K562 (cell line): ENCODE results near the gene GOLPH3. TPM values are rescaled to one million over a fixed set of nuclear protein-coding genes. Genes with fewer than 3 reads are reported as not detected.

Source experiments
- CCNT2 ChIP-seq: IDR thresholded peaks from 2 replicates; pipeline ENCODE4 v1.6.1; 2011; ENCODE audit warnings: borderline replicate concordance, low read depth, mild to moderate bottlenecking, moderate library complexity, mixed read lengths, low read length; ENCODE audit not compliant: insufficient read length; ENCODE audit errors: extremely low read depth
- CXXC5 ChIP-seq: fragments of 250-450 bp; sonication (Bioruptor Pico); IDR thresholded peaks from 2 replicates; pipeline ENCODE4 v1.8.0; 2022; ENCODE audit warnings: inconsistent platforms, mild to moderate bottlenecking, moderate library complexity
- RAD51 ChIP-seq: fragments of 450-650 bp; IDR thresholded peaks from 2 replicates; pipeline ENCODE4 v1.7.1; 2016; ENCODE audit warnings: low read depth, mild to moderate bottlenecking, borderline replicate concordance
- SAFB ChIP-seq: fragments of 200-400 bp; formaldehyde crosslinking; IDR thresholded peaks from 2 replicates; pipeline ENCODE4 v1.6.1; 2017; ENCODE audit warnings: low read depth, low read length, borderline replicate concordance
- SFPQ ChIP-seq: fragments of 200-400 bp; formaldehyde crosslinking; IDR thresholded peaks from 2 replicates; pipeline ENCODE4 v1.6.1; 2017; ENCODE audit warnings: mild to moderate bottlenecking, low read depth, low read length, moderate library complexity
- TEAD1 ChIP-seq, 2 experiments: fragments of 450-650 bp in 1 of 2; sonication (generic) in 1 of 2; formaldehyde crosslinking; IDR thresholded peaks; 2 replicates each; pipeline versions ENCODE4 v1.4.0 to v1.8.0; 2020 to 2022; ENCODE audit warnings: mild to moderate bottlenecking in 2 of 2, missing genetic modification reagents in 1 of 2
- TFAM ChIP-seq: fragments of 250-450 bp; sonication (Bioruptor Pico); conservative IDR thresholded peaks from 2 replicates; pipeline ENCODE4 v1.5.0; 2021; ENCODE audit warnings: mild to moderate bottlenecking, moderate library complexity
- TGIF2 ChIP-seq: sonication (generic); formaldehyde crosslinking; IDR thresholded peaks from 2 replicates; pipeline ENCODE4 v1.8.1; 2022; ENCODE audit warnings: mild to moderate bottlenecking, missing genetic modification reagents, moderate library complexity
- ZKSCAN1 ChIP-seq: fragments of 150-350 bp; IDR thresholded peaks from 2 replicates; pipeline ENCODE4 v1.6.1; 2016; ENCODE audit warnings: low read depth, low read length
- ZNF165 ChIP-seq: fragments of 250-450 bp; sonication (Bioruptor Pico); IDR thresholded peaks from 2 replicates; pipeline ENCODE4 v1.4.0; 2020; ENCODE audit warnings: borderline replicate concordance
- ZNF239 ChIP-seq: fragments of 250-450 bp; sonication (Bioruptor Pico); IDR thresholded peaks from 2 replicates; pipeline ENCODE4 v1.4.0; 2020; ENCODE audit warnings: mild to moderate bottlenecking
- polyA plus RNA-seq, 8 experiments: library from polyadenylated mRNA; depleted of rRNA in 4 of 8; stranded (reverse) in 5 of 8; unstranded in 3 of 8; fragments of >200 nt; fragmentation: Nextera tagmentation in 2 of 8; fragmentation: Illumina TruSeq in 1 of 8; extraction: Ambion mirVana in 2 of 8; extraction: Trizol in 1 of 8; gene quantifications; 2 replicates each; pipeline versions ENCODE4 v1.2.1 to v1.2.3, GENCODE V29; 2011 to 2014; ENCODE audit warnings: inconsistent platforms in 1 of 8, missing spikeins in 1 of 8
- total RNA-seq, 7 experiments: library from RNA; depleted of rRNA in 6 of 7; stranded (reverse); fragments of >200 nt in 6 of 7; fragmentation: Illumina TruSeq in 2 of 7; extraction: Trizol in 2 of 7; gene quantifications; 2 replicates each; pipeline versions ENCODE4 v1.2.1 to v1.2.3, GENCODE V29; 2011 to 2021; ENCODE audit warnings: low replicate concordance in 1 of 7
- TF ChIP-seq, protein P1 (sequence below): IDR thresholded peaks from 2 replicates; pipeline ENCODE4 v1.6.1; 2012; ENCODE audit warnings: low read depth, low read length, improper control_type of control experiment, borderline replicate concordance
- TF ChIP-seq, protein P2 (sequence below): fragments of 250-450 bp; sonication (Bioruptor Pico); IDR thresholded peaks from 2 replicates; pipeline ENCODE4 v1.4.0; 2020; ENCODE audit warnings: borderline replicate concordance
- TF ChIP-seq, protein P3 (sequence below): sonication (generic); formaldehyde crosslinking; IDR thresholded peaks from 2 replicates; pipeline ENCODE4 v1.8.0; 2022; ENCODE audit warnings: mild to moderate bottlenecking, missing genetic modification reagents
- TF ChIP-seq, protein P4 (sequence below): fragments of 250-450 bp; sonication (Bioruptor Pico); IDR thresholded peaks from 2 replicates; pipeline ENCODE4 v1.8.0; 2022; ENCODE audit warnings: moderate library complexity, mild to moderate bottlenecking, inconsistent platforms
- TF ChIP-seq, protein P5 (sequence below): fragments of 450-650 bp; IDR thresholded peaks from 2 replicates; pipeline ENCODE4 v1.6.1; 2014; ENCODE audit warnings: low read depth, mild to moderate bottlenecking, moderate library complexity, borderline replicate concordance

Gene GOLPH3
- total and polyA plus RNA-seq, 9 of the 15 experiments (the other 6 are each of a cell fraction or from before 2014, with no cell fraction given), result 18.8 to 94.6 (median 55.1) TPM

- TF ChIP-seq, protein P1, sequence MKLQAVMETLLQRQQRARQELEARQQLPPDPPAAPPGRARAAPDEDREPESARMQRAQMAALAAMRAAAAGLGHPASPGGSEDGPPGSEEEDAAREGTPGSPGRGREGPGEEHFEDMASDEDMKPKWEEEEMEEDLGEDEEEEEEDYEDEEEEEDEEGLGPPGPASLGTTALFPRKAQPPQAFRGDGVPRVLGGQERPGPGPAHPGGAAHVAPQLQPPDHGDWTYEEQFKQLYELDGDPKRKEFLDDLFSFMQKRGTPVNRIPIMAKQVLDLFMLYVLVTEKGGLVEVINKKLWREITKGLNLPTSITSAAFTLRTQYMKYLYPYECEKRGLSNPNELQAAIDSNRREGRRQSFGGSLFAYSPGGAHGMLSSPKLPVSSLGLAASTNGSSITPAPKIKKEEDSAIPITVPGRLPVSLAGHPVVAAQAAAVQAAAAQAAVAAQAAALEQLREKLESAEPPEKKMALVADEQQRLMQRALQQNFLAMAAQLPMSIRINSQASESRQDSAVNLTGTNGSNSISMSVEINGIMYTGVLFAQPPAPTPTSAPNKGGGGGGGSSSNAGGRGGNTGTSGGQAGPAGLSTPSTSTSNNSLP, result no peak
- TF ChIP-seq TFAM (CRISPR knock-in tag) (no peak), CCNT2 (peak; percentile 95), CXXC5 (CRISPR knock-in tag) (peak; percentile 79), ZNF165 (CRISPR knock-in tag) (no peak; the same call in 1 of the 2 replicates), ZNF239 (CRISPR knock-in tag) (no peak), ZKSCAN1 (no peak; the same call in 1 of the 2 replicates), TEAD1 (CRISPR knock-in tag; IDR thresholded peaks at IDR 0.05) (peak; percentile 23 to 24; a peak in 1 of 4 replicates), RAD51 (no peak), SAFB (0 out of 2 replicates have a peak, but pooled peaks have one; percentile 26), SFPQ (no peak), TGIF2 (CRISPR knock-in tag) (0 out of 2 replicates have a peak, but pooled peaks have one; percentile 70)
- TF ChIP-seq, protein P2, sequence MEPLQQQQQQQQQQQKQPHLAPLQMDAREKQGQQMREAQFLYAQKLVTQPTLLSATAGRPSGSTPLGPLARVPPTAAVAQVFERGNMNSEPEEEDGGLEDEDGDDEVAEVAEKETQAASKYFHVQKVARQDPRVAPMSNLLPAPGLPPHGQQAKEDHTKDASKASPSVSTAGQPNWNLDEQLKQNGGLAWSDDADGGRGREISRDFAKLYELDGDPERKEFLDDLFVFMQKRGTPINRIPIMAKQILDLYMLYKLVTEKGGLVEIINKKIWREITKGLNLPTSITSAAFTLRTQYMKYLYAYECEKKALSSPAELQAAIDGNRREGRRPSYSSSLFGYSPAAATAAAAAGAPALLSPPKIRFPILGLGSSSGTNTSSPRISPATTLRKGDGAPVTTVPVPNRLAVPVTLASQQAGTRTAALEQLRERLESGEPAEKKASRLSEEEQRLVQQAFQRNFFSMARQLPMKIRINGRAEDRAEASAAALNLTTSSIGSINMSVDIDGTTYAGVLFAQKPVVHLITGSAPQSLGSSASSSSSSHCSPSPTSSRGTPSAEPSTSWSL, result no peak
- TF ChIP-seq, protein P3, sequence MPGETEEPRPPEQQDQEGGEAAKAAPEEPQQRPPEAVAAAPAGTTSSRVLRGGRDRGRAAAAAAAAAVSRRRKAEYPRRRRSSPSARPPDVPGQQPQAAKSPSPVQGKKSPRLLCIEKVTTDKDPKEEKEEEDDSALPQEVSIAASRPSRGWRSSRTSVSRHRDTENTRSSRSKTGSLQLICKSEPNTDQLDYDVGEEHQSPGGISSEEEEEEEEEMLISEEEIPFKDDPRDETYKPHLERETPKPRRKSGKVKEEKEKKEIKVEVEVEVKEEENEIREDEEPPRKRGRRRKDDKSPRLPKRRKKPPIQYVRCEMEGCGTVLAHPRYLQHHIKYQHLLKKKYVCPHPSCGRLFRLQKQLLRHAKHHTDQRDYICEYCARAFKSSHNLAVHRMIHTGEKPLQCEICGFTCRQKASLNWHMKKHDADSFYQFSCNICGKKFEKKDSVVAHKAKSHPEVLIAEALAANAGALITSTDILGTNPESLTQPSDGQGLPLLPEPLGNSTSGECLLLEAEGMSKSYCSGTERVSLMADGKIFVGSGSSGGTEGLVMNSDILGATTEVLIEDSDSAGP (CRISPR knock-in tag), result peak; percentile 68; the same call in 1 of the 2 replicates
- TF ChIP-seq, protein P4, sequence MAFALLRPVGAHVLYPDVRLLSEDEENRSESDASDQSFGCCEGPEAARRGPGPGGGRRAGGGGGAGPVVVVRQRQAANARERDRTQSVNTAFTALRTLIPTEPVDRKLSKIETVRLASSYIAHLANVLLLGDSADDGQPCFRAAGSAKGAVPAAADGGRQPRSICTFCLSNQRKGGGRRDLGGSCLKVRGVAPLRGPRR, result no peak
- TF ChIP-seq, protein P5, sequence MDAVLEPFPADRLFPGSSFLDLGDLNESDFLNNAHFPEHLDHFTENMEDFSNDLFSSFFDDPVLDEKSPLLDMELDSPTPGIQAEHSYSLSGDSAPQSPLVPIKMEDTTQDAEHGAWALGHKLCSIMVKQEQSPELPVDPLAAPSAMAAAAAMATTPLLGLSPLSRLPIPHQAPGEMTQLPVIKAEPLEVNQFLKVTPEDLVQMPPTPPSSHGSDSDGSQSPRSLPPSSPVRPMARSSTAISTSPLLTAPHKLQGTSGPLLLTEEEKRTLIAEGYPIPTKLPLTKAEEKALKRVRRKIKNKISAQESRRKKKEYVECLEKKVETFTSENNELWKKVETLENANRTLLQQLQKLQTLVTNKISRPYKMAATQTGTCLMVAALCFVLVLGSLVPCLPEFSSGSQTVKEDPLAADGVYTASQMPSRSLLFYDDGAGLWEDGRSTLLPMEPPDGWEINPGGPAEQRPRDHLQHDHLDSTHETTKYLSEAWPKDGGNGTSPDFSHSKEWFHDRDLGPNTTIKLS, result peak; percentile 99
Measured at GRCh38 chr5:32174011-32174870, at the start of gene GOLPH3 (continued).
